HepG2 (cell line): ENCODE data around the gene MYO3B. TPM values are rescaled to one million over a fixed set of nuclear protein-coding genes. Genes with fewer than 3 reads are reported as not detected.

Experiments used
- ATAC-seq: fragments of 200-7000 bp; cut with Tn5 transposase; 3 replicates; pipeline ENCODE4 v1.9.1; 2020; ENCODE audit warnings: mild to moderate bottlenecking, moderate library complexity
- BruUV-seq: library from RNA; stranded (reverse); fragments of 400-500 nt; replicated peaks from 2 replicates; lab custom pipeline; 2021; lab: Mats Ljungman, UMichigan
- CTCF ChIA-PET: fragments of 300-600 bp; formaldehyde crosslinking; extraction: SDS; loops from one replicate; lab custom pipeline; 2021; ENCODE audit warnings: low total read pairs, inconsistent platforms, low intra/inter-chr PET ratio; lab: Yijun Ruan, JAX
- POLR2A ChIA-PET: fragments of 350-600 bp; sonication (Branson Sonifier 250); formaldehyde crosslinking; loops from one replicate; lab custom pipeline; 2020; ENCODE audit warnings: antibody characterized with exemption, inconsistent platforms; lab: Yijun Ruan, JAX
- DNase-seq: peaks from one replicate; pipeline ENCODE4 v3.0.0-alpha.2; 2015; ENCODE audit warnings: low spot score
- FAIRE-seq: peaks from 3 replicates; lab custom pipeline; 2011; peaks lifted over from hg19 to GRCh38; lab: Jason Lieb, UNC
- H2AFZ ChIP-seq: one replicate; pipeline ENCODE4 v1.6.1; 2011; ENCODE audit warnings: low read length, inconsistent platforms
- H3K27ac ChIP-seq: fragments of 300-600 bp; 3 replicates; pipeline ENCODE4 v1.8.0; 2011; ENCODE audit warnings: mixed run types, mild to moderate bottlenecking, mixed read lengths, low read length, inconsistent platforms; ENCODE audit not compliant: insufficient read depth; ENCODE audit errors: extremely low read length
- H3K27me3 ChIP-seq, 2 experiments: fragments of 200-600 bp in 1 of 2; 2 replicates in 1 of 2; 3 replicates in 1 of 2; pipeline versions ENCODE4 v1.6.0 to v1.8.0; 2011; ENCODE audit warnings: low read length in 2 of 2, mild to moderate bottlenecking in 2 of 2, moderate library complexity in 2 of 2, inconsistent platforms in 1 of 2; ENCODE audit not compliant: insufficient read depth in 2 of 2, control insufficient read depth in 1 of 2
- H3K36me3 ChIP-seq, 2 experiments: fragments of 200-600 bp in 1 of 2; replicated peaks in 1 of 2; 2 replicates in 1 of 2; 3 replicates in 1 of 2; pipeline versions ENCODE4 v1.5.1 to v1.8.0; 2011; ENCODE audit warnings: low read length in 2 of 2, inconsistent platforms in 1 of 2; ENCODE audit not compliant: insufficient read depth in 2 of 2, control insufficient read depth in 1 of 2
- H3K4me1 ChIP-seq: 2 replicates; pipeline ENCODE4 v1.5.1; 2012; ENCODE audit warnings: low read length, inconsistent platforms; ENCODE audit not compliant: insufficient read depth
- H3K4me2 ChIP-seq: 2 replicates; pipeline ENCODE4 v1.6.0; 2011; ENCODE audit warnings: low read depth, low read length, inconsistent platforms
- H3K4me3 ChIP-seq, 3 experiments: fragments of 200-600 bp in 1 of 3; sonication (generic), shearing (Covaris generic) in 1 of 3; replicated peaks in 1 of 3; 2 replicates each; pipeline ENCODE4 v1.5.1; 2011 to 2016; ENCODE audit warnings: low read length in 3 of 3, inconsistent platforms in 2 of 3, low read depth in 2 of 3, mild to moderate bottlenecking in 2 of 3, control low read depth in 1 of 3, mixed read lengths in 1 of 3; ENCODE audit not compliant: insufficient read depth in 1 of 3
- H3K79me2 ChIP-seq: one replicate; pipeline ENCODE4 v1.6.1; 2011; ENCODE audit warnings: low read length, inconsistent platforms; ENCODE audit not compliant: insufficient read depth
- H3K9ac ChIP-seq: 2 replicates; pipeline ENCODE4 v1.6.0; 2011; ENCODE audit warnings: mild to moderate bottlenecking, low read depth, low read length, inconsistent platforms; ENCODE audit not compliant: insufficient read depth
- H3K9me3 ChIP-seq: 2 replicates; pipeline ENCODE4 v1.5.1; 2012; ENCODE audit warnings: mild to moderate bottlenecking, low read length
- H4K20me1 ChIP-seq: 2 replicates; pipeline ENCODE4 v1.6.0; 2011; ENCODE audit warnings: inconsistent platforms, mild to moderate bottlenecking, low read length, moderate library complexity; ENCODE audit not compliant: insufficient read depth
- ATF7-NPFF ChIP-seq: sonication (generic); formaldehyde crosslinking; IDR thresholded peaks from 2 replicates; pipeline ENCODE4 v1.8.1; 2023; ENCODE audit warnings: mild to moderate bottlenecking, low read depth, missing genetic modification reagents, moderate library complexity
- CENPT ChIP-seq: sonication (generic); formaldehyde crosslinking; IDR thresholded peaks from 2 replicates; pipeline ENCODE4 v1.8.0; 2022; ENCODE audit warnings: low read depth, mild to moderate bottlenecking, moderate library complexity, missing genetic modification reagents
- CERS6 ChIP-seq: sonication (generic); formaldehyde crosslinking; IDR thresholded peaks from 2 replicates; pipeline ENCODE4 v1.5.0; 2020; ENCODE audit warnings: missing genetic modification reagents
- EP300 ChIP-seq, 3 experiments: sonication (generic) in 1 of 3; formaldehyde crosslinking in 1 of 3; IDR thresholded peaks; 2 replicates each; pipeline versions ENCODE4 v1.5.1 to v1.6.1; 2011 to 2020; ENCODE audit warnings: low read depth in 2 of 3, low read length in 2 of 3, borderline replicate concordance in 1 of 3, improper control_type of control experiment in 1 of 3, mild to moderate bottlenecking in 1 of 3, missing genetic modification reagents in 1 of 3, moderate library complexity in 1 of 3
- EZH2 ChIP-seq: conservative IDR thresholded peaks from 2 replicates; pipeline ENCODE4 v1.6.1; 2012; ENCODE audit warnings: mild to moderate bottlenecking, low read depth, low read length, moderate library complexity
- GABPB1 ChIP-seq: IDR thresholded peaks from 2 replicates; pipeline ENCODE4 v1.6.1; 2016; ENCODE audit warnings: mild to moderate bottlenecking, missing genetic modification reagents, moderate library complexity, missing compliant biosample characterization
- GFI1 ChIP-seq: sonication (generic); formaldehyde crosslinking; IDR thresholded peaks from 2 replicates; pipeline ENCODE4 v1.5.0; 2020; ENCODE audit warnings: missing genetic modification reagents, mild to moderate bottlenecking, borderline replicate concordance
- KMT2A ChIP-seq: sonication (generic); formaldehyde crosslinking; IDR thresholded peaks from 2 replicates; pipeline ENCODE4 v1.4.0; 2020; ENCODE audit warnings: missing genetic modification reagents
- LCORL ChIP-seq, 2 experiments: fragments of 450-650 bp in 1 of 2; sonication (generic) in 1 of 2; formaldehyde crosslinking in 1 of 2; IDR thresholded peaks; 2 replicates each; pipeline versions ENCODE4 v1.5.0 to v1.6.1; 2017 to 2020; ENCODE audit warnings: antibody characterized with exemption in 1 of 2, missing genetic modification reagents in 1 of 2
- RFX3 ChIP-seq: IDR thresholded peaks from 2 replicates; pipeline ENCODE4 v1.6.1; 2016; ENCODE audit warnings: missing biosample characterization, missing genetic modification reagents
- SALL1 ChIP-seq: sonication (generic); formaldehyde crosslinking; IDR thresholded peaks from 2 replicates; pipeline ENCODE4 v1.8.0; 2022; ENCODE audit warnings: mild to moderate bottlenecking, missing genetic modification reagents
- SETDB1 ChIP-seq: sonication (generic); formaldehyde crosslinking; IDR thresholded peaks from 2 replicates; pipeline ENCODE4 v1.5.1; 2020; ENCODE audit warnings: missing genetic modification reagents, mild to moderate bottlenecking, borderline replicate concordance
- SOX13 ChIP-seq, 3 experiments: fragments of 450-650 bp in 1 of 3; sonication (generic) in 1 of 3; formaldehyde crosslinking in 1 of 3; IDR thresholded peaks in 2 of 3; conservative IDR thresholded peaks in 1 of 3; 2 replicates each; pipeline versions ENCODE4 v1.5.0 to v1.6.1; 2016 to 2020; ENCODE audit warnings: antibody characterized with exemption in 1 of 3, mild to moderate bottlenecking in 1 of 3, missing compliant biosample characterization in 1 of 3, missing genetic modification reagents in 1 of 3, moderate library complexity in 1 of 3
- SRSF1 ChIP-seq: fragments of 200-400 bp; formaldehyde crosslinking; optimal IDR thresholded peaks from 2 replicates; pipeline ENCODE3; 2017; ENCODE audit warnings: mild to moderate bottlenecking, low read depth, low read length, moderate library complexity
- TEAD3 ChIP-seq: optimal IDR thresholded peaks from 2 replicates; pipeline ENCODE3; 2016; ENCODE audit warnings: borderline replicate concordance
- YEATS4 ChIP-seq: sonication (generic); formaldehyde crosslinking; IDR thresholded peaks from 2 replicates; pipeline ENCODE4 v1.4.0; 2020; ENCODE audit warnings: missing genetic modification reagents, borderline replicate concordance
- ZBTB39 ChIP-seq: sonication (generic); formaldehyde crosslinking; IDR thresholded peaks from 2 replicates; pipeline ENCODE4 v1.5.0; 2020; ENCODE audit warnings: missing genetic modification reagents
- ZNF136 ChIP-seq: sonication (generic); formaldehyde crosslinking; IDR thresholded peaks from 2 replicates; pipeline ENCODE4 v1.8.1; 2022; ENCODE audit warnings: low read depth, mild to moderate bottlenecking, moderate library complexity, missing genetic modification reagents
- ZNF17 ChIP-seq: sonication (generic); formaldehyde crosslinking; IDR thresholded peaks from 2 replicates; pipeline ENCODE4 v1.5.0; 2020; ENCODE audit warnings: mild to moderate bottlenecking, missing genetic modification reagents
- ZNF773 ChIP-seq: sonication (generic); formaldehyde crosslinking; IDR thresholded peaks from 2 replicates; pipeline ENCODE4 v1.4.0; 2020; ENCODE audit warnings: missing genetic modification reagents, borderline replicate concordance
- WGBS: methylation state at CpG from one replicate; pipeline ENCODE4 v1.1.6; 2017; ENCODE audit warnings: low lambda C conversion rate; 5-methylcytosine and 5-hydroxymethylcytosine counted together
- in situ Hi-C: cut with HindIII; loops from 2 replicates; pipeline ENCODE4 v1.10.0; 2017; ENCODE audit warnings: low pct_unique_long_range_greater_than_20kb; ENCODE audit not compliant: extremely low pct_ligation_motif_present
- intact Hi-C: fragments of 100-400 bp; cut with micrococcal nuclease; formaldehyde crosslinking; loops from one replicate; pipeline ENCODE4 v1.10.0; 2022; ENCODE audit not compliant: unreplicated experiment
- polyA plus RNA-seq, 8 experiments: library from polyadenylated mRNA; depleted of rRNA in 3 of 8; stranded (reverse) in 7 of 8; unstranded in 1 of 8; fragments of >200 nt; fragmentation: Illumina TruSeq in 4 of 8; extraction: Trizol in 4 of 8; gene quantifications; 2 replicates each; pipeline versions ENCODE4 v1.2.1 to v1.2.3, GENCODE V29; 2011 to 2016; ENCODE audit warnings: low read depth in 4 of 8, missing spikeins in 1 of 8, mixed read lengths in 1 of 8; ENCODE audit not compliant: insufficient read depth in 1 of 8
- total RNA-seq, 5 experiments: library from RNA; depleted of rRNA; stranded (reverse); fragments of >200 nt; fragmentation: Illumina TruSeq; extraction: Trizol; gene quantifications; 2 replicates each; pipeline ENCODE4 v1.2.3, GENCODE V29; 2016; ENCODE audit warnings: low read depth in 1 of 5

MYO3B gene
- total and polyA plus RNA-seq, 2 of the 13 experiments (the other 11 are each of a cell fraction or from before 2014, with no cell fraction given), result 0.01 TPM; not detected in 1

- in situ Hi-C loops, result no loop called here
- Histone ChIP-seq H3K9me3 (no peaks in the 10 kb centered on the region), H3K4me1 (no peaks in the 10 kb centered on the region), H3K36me3 (no peaks in the 10 kb centered on the region), H3K79me2 (no peaks in the 10 kb centered on the region), H2AFZ (no peak overlapping the region), H4K20me1 (no peaks in the 10 kb centered on the region), H3K27ac (no peak overlapping the region), H3K4me3 (no peak overlapping the region), H3K27me3 (peaks cover 0 to 8% of the 10 kb centered on the region in 2 experiments; a peak in 2 of 5 replicates), H3K4me2 (no peak overlapping the region), H3K9ac (no peak overlapping the region)
- BruUV-seq, result no TSS peak
- intact Hi-C loops, result no loop called here
- CTCF ChIA-PET, result no interaction called here
- FAIRE-seq (no peak), ATAC-seq (no peak), DNase-seq (no peak)
- TF ChIP-seq KMT2A (CRISPR knock-in tag) (no peak), SALL1 (no peak), CERS6 (CRISPR knock-in tag) (no peak), EP300 (IDR thresholded peaks at IDR 0.05; ENCODE audit: low read depth in 2 of 2, low read length in 2 of 2) (no peak), EP300 (CRISPR knock-in tag; IDR thresholded peaks at IDR 0.05; ENCODE audit: borderline replicate concordance) (no peak), ZNF136 (CRISPR knock-in tag) (no peak), GFI1 (CRISPR knock-in tag) (no peak), EZH2 (no peak), LCORL (IDR thresholded peaks at IDR 0.05) (no peak), LCORL (CRISPR knock-in tag; IDR thresholded peaks at IDR 0.05) (no peak), ZNF773 (no peak), ZBTB39 (CRISPR knock-in tag) (no peak), ATF7-NPFF (CRISPR knock-in tag) (no peak), CENPT (CRISPR knock-in tag) (no peak), ZNF17 (CRISPR knock-in tag) (no peak), GABPB1 (CRISPR knock-in tag) (no peak), RFX3 (CRISPR knock-in tag) (no peak), YEATS4 (CRISPR knock-in tag) (no peak), SOX13 (IDR thresholded peaks at IDR 0.05) (no peak), SOX13 (CRISPR knock-in tag; conservative IDR thresholded peaks at IDR 0.05 in 1 of 2, IDR thresholded peaks at IDR 0.05 in 1 of 2) (no peak), SRSF1 (no peak), TEAD3 (CRISPR knock-in tag) (no peak), SETDB1 (CRISPR knock-in tag) (no peak)
- POLR2A ChIA-PET, result no interaction called here
- WGBS, result 11% methylated on average over 6 of the region's 6 CpGs
Observed at GRCh38 chr2:170270278-170270864, 92.4 kb downstream of the MYO3B start.
